Heart left ventricle (tissue), 16 donors: ENCODE data around the gene MICA. TPM values are rescaled to one million over a fixed set of nuclear protein-coding genes. Genes with fewer than 3 reads are reported as not detected.

Experiments used
- ATAC-seq, 4 donors: fragments of 200-7000 bp; cut with Tn5 transposase; one replicate each; pipeline ENCODE4 v1.9.1; 2020 to 2022; ENCODE audit warnings: moderate library complexity in 4 of 4, mild to moderate bottlenecking in 3 of 4, moderate number of reproducible peaks in 1 of 4
- DNase-seq, 5 donors: peaks; one replicate each; pipeline ENCODE4 v3.0.0-alpha.2; 2020
- H3K27ac ChIP-seq, 12 donors: fragments of 200-600 bp; sonication (generic) in 4 of 12; one replicate each; pipeline versions ENCODE4 v1.5.0 to v1.8.0; 2016 to 2022; ENCODE audit warnings: mild to moderate bottlenecking in 2 of 12
- H3K27me3 ChIP-seq, 9 donors: fragments of 200-600 bp; sonication (generic) in 2 of 9; one replicate each; pipeline versions ENCODE4 v1.5.1 to v1.8.0; 2016 to 2022; ENCODE audit warnings: mild to moderate bottlenecking in 3 of 9
- H3K36me3 ChIP-seq, 9 donors: fragments of 200-600 bp; sonication (generic) in 2 of 9; one replicate each; pipeline versions ENCODE4 v1.5.0 to v1.8.0; 2018 to 2022; ENCODE audit warnings: mild to moderate bottlenecking in 2 of 9
- H3K4me1 ChIP-seq, 12 donors: fragments of 200-600 bp; sonication (generic) in 4 of 12; one replicate each; pipeline versions ENCODE4 v1.5.0 to v1.8.0; 2016 to 2022; ENCODE audit warnings: mild to moderate bottlenecking in 3 of 12
- H3K4me3 ChIP-seq, 12 donors: fragments of 200-600 bp; sonication (generic) in 4 of 12; one replicate each; pipeline versions ENCODE4 v1.5.0 to v1.8.0; 2017 to 2022; ENCODE audit warnings: mild to moderate bottlenecking in 9 of 12, moderate library complexity in 4 of 12
- H3K9me3 ChIP-seq, 12 donors: fragments of 200-600 bp; sonication (generic) in 4 of 12; one replicate each; pipeline versions ENCODE4 v1.5.0 to v1.8.0; 2016 to 2022; ENCODE audit warnings: mild to moderate bottlenecking in 1 of 12
- CTCF ChIP-seq, 12 donors: fragments of 200-600 bp; sonication (generic) in 4 of 12; IDR thresholded peaks; one replicate each; pipeline versions ENCODE4 v1.5.0 to v1.8.0; 2018 to 2022; ENCODE audit warnings: antibody characterized with exemption in 12 of 12, mild to moderate bottlenecking in 5 of 12
- POLR2A ChIP-seq, 2 donors: fragments of 450-650 bp; IDR thresholded peaks; one replicate each; pipeline ENCODE4 v1.6.1; 2017; ENCODE audit warnings: antibody characterized with exemption in 2 of 2, mild to moderate bottlenecking in 2 of 2, moderate library complexity in 2 of 2
- WGBS, 4 donors: extraction: QIAGEN DNeasy Blood & Tissue Kit in 2 of 4; methylation state at CpG; one replicate each; pipeline versions ENCODE4 v1.1.5 to v1.1.7; 2013 to 2018; 5-methylcytosine and 5-hydroxymethylcytosine counted together
- intact Hi-C, 10 donors: fragments of 100-400 bp; cut with DNase I; formaldehyde crosslinking; loops; one replicate each; pipeline versions ENCODE4 v1.11.1 to v1.14.2; 2022
- microRNA-seq, 4 donors: library from miRNA; unstranded; fragments of <30 nt; microRNA quantifications; one replicate each; pipeline versions ENCODE4 to v1.2.0, GENCODE V29; 2017 to 2020
- polyA plus RNA-seq, 2 donors: library from polyadenylated mRNA; stranded (reverse); fragments of 200-250 nt; gene quantifications; one replicate each; pipeline ENCODE4 v1.2.3, GENCODE V29; 2013
- total RNA-seq, 9 donors: library from RNA; depleted of rRNA in 2 of 9; stranded (reverse); fragments of >200 nt in 2 of 9; fragmentation: NEBNext Ultra II Directional in 3 of 9; extraction: Animal tissue kit (Norgen Biotek cat#: 25700) in 3 of 9; gene quantifications; one replicate each; pipeline versions ENCODE4 v1.1.0 to v1.2.4, GENCODE V29; 2016 to 2023
- donor health status: ischemic (EF 13 %, LVEDD 7.1; RV severe dilation, severe dysfunction).
- donor health status: healthy with polysubstance abuse.
- donor health status: DM: no; HTN: yes; CAD: no.
- donor health status: DM: no; HTN: no; CAD: no.
- donor health status: ischemic (EF 25% LVEDD 6.9; RV normal size, moderate dysfunction).
- donor health status: ischemic (EF 25% LVEDD 5.7; RV mildly dilated, moderate dysfunction).
- donor health status: healthy.
- donor health status: DM: yes; HTN: yes; CAD: no.
- donor health status: ischemic (EF 35%, LVEDD 5.7; RV mildly dilated, moderate dysfunction).
- donor health status: nonischemic (EF 11% LVEDD 7.7; RV severe dilation, severe dysfunction).
- donor health status: DM: yes; HTN: yes; CAD: no.
- donor health status: PGD.
- donor health status: ischemic (EF 29% LVEDD 5.4; RV normal size, mild dysfunction).
- donor health status: nonischemic (EF 23%, LVEDD 6.1; RV moderate dilation, normal function).

The MICA gene
- total and polyA plus RNA-seq, 11 donors, result 8.5 to 48.4 (median 11.5) TPM

GRCh38 chr6:31464252-31465184, 61.1 kb downstream of the MICA start:
- H3K4me1 ChIP-seq, result peaks cover 0 to 61% (median 15%) of the 10 kb centered on the region in 12 donors
- H3K27ac ChIP-seq, result peak overlapping the region in 2 of 12 donors; percentile 91 to 92
- H3K4me3 ChIP-seq, result peak overlapping the region in 11 of 12 donors; percentile 47 to 82 (median 63)
- peaks cover 0 to 34% (median 0%) of the 10 kb centered on the region in 9 donors for H3K36me3 ChIP-seq
- H3K9me3 ChIP-seq, result no peaks in the 10 kb centered on the region
- intact Hi-C loops, result no loop called here
- no peaks in the 10 kb centered on the region for H3K27me3 ChIP-seq
- DNase-seq (no peak), ATAC-seq (no peak)
- WGBS, 4 donors, result 66 to 77% (median 70%) methylated on average over 7 of the region's 7 CpGs
- TF ChIP-seq CTCF (IDR thresholded peaks at IDR 0.05), result no peak
- no peak for TF ChIP-seq POLR2A (IDR thresholded peaks at IDR 0.05)

Small RNAs within 50 kb of the gene (microRNA-seq; reads per million reads assigned to microRNA genes)
- gene MIR6891, result 0 to 0.77 (median 0.21) reads per million in 4 donors

Other genes starting within 250 kb of the MICA start
- gene CCHCR1, start 245.8 kb upstream of the MICA start, total RNA-seq, result 10 to 100 TPM in 6 of 9 donors, 1 to 10 TPM in 3; 6.0 to 16.4 (median 12.5) TPM
- 10 to 100 TPM in 1 of 2 donors, 1 to 10 TPM in 1; 10.0 to 10.3 TPM for gene CCHCR1, start 245.8 kb upstream of the MICA start, polyA plus RNA-seq
- 10 to 100 TPM in 1 of 9 donors, 1 to 10 TPM in 8; 1.8 to 12.9 (median 2.7) TPM for gene TCF19, start 245.0 kb upstream of the MICA start, total RNA-seq
- gene TCF19, start 245.0 kb upstream of the MICA start, polyA plus RNA-seq, result 1 to 10 TPM; 1.8 to 2.6 TPM
- 1 to 10 TPM in 1 of 9 donors, under 1 TPM in 7, not detected in 1; 0.16 to 1.3 (median 0.31) TPM for gene POU5F1, start 232.9 kb upstream of the MICA start, total RNA-seq
- under 1 TPM; 0.72 to 0.91 TPM for gene POU5F1, start 232.9 kb upstream of the MICA start, polyA plus RNA-seq
- gene HLA-C, start 131.5 kb upstream of the MICA start, total RNA-seq, result 1,000 to 10,000 TPM in 1 of 9 donors, 100 to 1,000 TPM in 8; 160 to 1,096 (median 318) TPM
- gene HLA-C, start 131.5 kb upstream of the MICA start, polyA plus RNA-seq, result 100 to 1,000 TPM; 182 to 211 TPM
- gene HLA-B, start 46.4 kb upstream of the MICA start, total RNA-seq, result 1,000 to 10,000 TPM in 2 of 9 donors, 100 to 1,000 TPM in 7; 235 to 2,858 (median 371) TPM
- gene HLA-B, start 46.4 kb upstream of the MICA start, polyA plus RNA-seq, result 100 to 1,000 TPM; 397 to 553 TPM
- 1 to 10 TPM; 1.1 to 8.8 (median 1.5) TPM for gene MICB, start 94.5 kb downstream of the MICA start, total RNA-seq
- gene MICB, start 94.5 kb downstream of the MICA start, polyA plus RNA-seq, result 1 to 10 TPM in 1 of 2 donors, under 1 TPM in 1; 0.84 to 1.3 TPM
- gene MCCD1, start 125.4 kb downstream of the MICA start, total RNA-seq, result not detected
- not detected for gene MCCD1, start 125.4 kb downstream of the MICA start, polyA plus RNA-seq
- gene DDX39B, start 138.4 kb downstream of the MICA start, total RNA-seq, result 100 to 1,000 TPM; 122 to 209 (median 164) TPM
- gene DDX39B, start 138.4 kb downstream of the MICA start, polyA plus RNA-seq, result 100 to 1,000 TPM; 162 to 193 TPM
- gene ATP6V1G2, start 143.0 kb downstream of the MICA start, total RNA-seq, result 1 to 10 TPM; 1.1 to 3.5 (median 1.4) TPM
- gene ATP6V1G2, start 143.0 kb downstream of the MICA start, polyA plus RNA-seq, result 1 to 10 TPM; 1.3 to 2.2 TPM
- 10 to 100 TPM in 8 of 9 donors, 1 to 10 TPM in 1; 10.0 to 17.8 (median 12.4) TPM for gene NFKBIL1, start 144.0 kb downstream of the MICA start, total RNA-seq
- 10 to 100 TPM; 18.2 to 22.9 TPM for gene NFKBIL1, start 144.0 kb downstream of the MICA start, polyA plus RNA-seq
- under 1 TPM in 2 of 9 donors, not detected in 7; 0.18 to 0.64 TPM for gene LTA, start 168.7 kb downstream of the MICA start, total RNA-seq
- under 1 TPM in 1 of 2 donors, not detected in 1; 0.07 TPM for gene LTA, start 168.7 kb downstream of the MICA start, polyA plus RNA-seq
- 1 to 10 TPM in 3 of 9 donors, under 1 TPM in 5, not detected in 1; 0.32 to 7.6 (median 0.51) TPM for gene TNF, start 172.0 kb downstream of the MICA start, total RNA-seq
- gene TNF, start 172.0 kb downstream of the MICA start, polyA plus RNA-seq, result under 1 TPM; 0.15 to 0.32 TPM
- gene LTB, start 178.8 kb downstream of the MICA start, total RNA-seq, result 10 to 100 TPM in 1 of 9 donors, 1 to 10 TPM in 2, under 1 TPM in 2, not detected in 4; 0.30 to 15.6 (median 1.0) TPM
- under 1 TPM; 0.50 to 0.72 TPM for gene LTB, start 178.8 kb downstream of the MICA start, polyA plus RNA-seq
- 10 to 100 TPM in 2 of 9 donors, 1 to 10 TPM in 6, not detected in 1; 1.6 to 58.0 (median 3.7) TPM for gene LST1, start 182.7 kb downstream of the MICA start, total RNA-seq
- 1 to 10 TPM; 2.3 to 5.2 TPM for gene LST1, start 182.7 kb downstream of the MICA start, polyA plus RNA-seq
- gene NCR3, start 189.4 kb downstream of the MICA start, total RNA-seq, result 1 to 10 TPM in 1 of 9 donors, under 1 TPM in 1, not detected in 7; 1.00 to 2.5 TPM
- not detected for gene NCR3, start 189.4 kb downstream of the MICA start, polyA plus RNA-seq
- gene AIF1, start 211.6 kb downstream of the MICA start, total RNA-seq, result 100 to 1,000 TPM in 1 of 9 donors, 10 to 100 TPM in 3, 1 to 10 TPM in 5; 5.7 to 120 (median 9.5) TPM
- 10 to 100 TPM in 1 of 2 donors, 1 to 10 TPM in 1; 6.7 to 18.4 TPM for gene AIF1, start 211.6 kb downstream of the MICA start, polyA plus RNA-seq
- gene PRRC2A, start 217.1 kb downstream of the MICA start, total RNA-seq, result 100 to 1,000 TPM in 4 of 9 donors, 10 to 100 TPM in 5; 75.1 to 119 (median 97.4) TPM
- gene PRRC2A, start 217.1 kb downstream of the MICA start, polyA plus RNA-seq, result 100 to 1,000 TPM in 1 of 2 donors, 10 to 100 TPM in 1; 88.1 to 111 TPM
- gene BAG6, start 249.1 kb downstream of the MICA start, total RNA-seq, result 100 to 1,000 TPM; 265 to 499 (median 284) TPM
- gene BAG6, start 249.1 kb downstream of the MICA start, polyA plus RNA-seq, result 100 to 1,000 TPM; 307 to 378 TPM